ENCODE results near the gene LRRC27. TPM values are rescaled to one million over a fixed set of nuclear protein-coding genes. Genes with fewer than 3 reads are reported as not detected.
"Not testable (repeated sequence)": the region's sequence is repeated elsewhere in the genome, so short reads cannot be mapped to it uniquely, and the experiment has no call there.

LRRC27 gene
- total and polyA plus RNA-seq, 10 donors, result 6.1 to 29.9 (median 16.6) TPM

- H3K4me1 ChIP-seq, result peaks cover 14 to 69% (median 42%) of the 10 kb centered on the region in 6 donors
- intact Hi-C loops (cut with DNase I; ENCODE audit: low total_unique reads), result loop anchor here (5.0 kb wide), 1 partner anchor 251 kb away; no protein-coding TSS in a partner anchor
- no peaks in the 10 kb centered on the region for H3K9me3 ChIP-seq
- H3K27me3 ChIP-seq (replicated peaks in 1 of 7), result no peaks in the 10 kb centered on the region
- TF ChIP-seq POLR2AphosphoS5 (IDR thresholded peaks at IDR 0.05) (peak in 1 of 3 donors; percentile 44), POLR2A (IDR thresholded peaks at IDR 0.05) (no peak)
- peak; percentile 79 for DNase-seq
- no peaks in the 10 kb centered on the region for H3K36me3 ChIP-seq
- 71 to 89% (median 79%) methylated on average over 15 to 18 of the region's 18 CpGs for WGBS, 5 donors
- H3K4me3 ChIP-seq, result no peak overlapping the region
- H3K27ac ChIP-seq, result peak overlapping the region in 7 of 8 donors; percentile 9 to 77 (median 59)
Observed at GRCh38 chr10:132385721-132386418, 53.9 kb downstream of the LRRC27 start.

- intact Hi-C loops (cut with DNase I; ENCODE audit: low total_unique reads), result loop anchor here (5.0 kb wide), 1 partner anchor 251 kb away; no protein-coding TSS in a partner anchor
- 57 to 66% (median 62%) methylated on average over 9 of the region's 9 CpGs for WGBS, 5 donors
- H3K4me3 ChIP-seq, result no peak overlapping the region
- peaks cover 14 to 72% (median 45%) of the 10 kb centered on the region in 6 donors for H3K4me1 ChIP-seq
- peak; percentile 75 for DNase-seq
- no peaks in the 10 kb centered on the region for H3K36me3 ChIP-seq
- no peaks in the 10 kb centered on the region for H3K9me3 ChIP-seq
- H3K27ac ChIP-seq, result peak overlapping the region in 5 of 8 donors; percentile 54 to 77 (median 63)
- no peaks in the 10 kb centered on the region for H3K27me3 ChIP-seq (replicated peaks in 1 of 7)
- TF ChIP-seq POLR2A (IDR thresholded peaks at IDR 0.05), result no peak
- no peak for TF ChIP-seq CTCF (IDR thresholded peaks at IDR 0.05 in 8 of 11, conservative IDR thresholded peaks at IDR 0.05 in 3 of 11)
- no peak for TF ChIP-seq POLR2AphosphoS5 (IDR thresholded peaks at IDR 0.05)
Observed at GRCh38 chr10:132386419-132386831, 54.4 kb downstream of the LRRC27 start.

- DNase-seq, result peak; percentile 70
Observed at GRCh38 chr10:132386896-132387295, 54.9 kb downstream of the LRRC27 start.

GRCh38 chr10:132387764-132388210, 55.8 kb downstream of the LRRC27 start:
- H3K36me3 ChIP-seq, result no peaks in the 10 kb centered on the region
- H3K9me3 ChIP-seq, result no peaks in the 10 kb centered on the region
- peak; percentile 96 for DNase-seq
- peak overlapping the region in 1 of 8 donors; percentile 51 for H3K4me3 ChIP-seq
- 0 to 5% (median 2%) methylated on average over 12 to 26 of the region's 26 CpGs for WGBS, 5 donors
- H3K27me3 ChIP-seq (replicated peaks in 1 of 7), result no peaks in the 10 kb centered on the region
- H3K4me1 ChIP-seq, result peaks cover 14 to 64% (median 42%) of the 10 kb centered on the region in 6 donors
- TF ChIP-seq POLR2AphosphoS5 (IDR thresholded peaks at IDR 0.05) (peak; percentile 68 to 80 (median 73)), CTCF (IDR thresholded peaks at IDR 0.05 in 8 of 11, conservative IDR thresholded peaks at IDR 0.05 in 3 of 11) (peak; percentile 77 to 93 (median 84)), POLR2A (IDR thresholded peaks at IDR 0.05) (no peak)
- intact Hi-C loops (cut with DNase I; ENCODE audit: low total_unique reads), result loop anchor here (5.0 kb wide), 1 partner anchor 250 kb away; no protein-coding TSS in a partner anchor
- peak overlapping the region in 7 of 8 donors; percentile 54 to 77 (median 72) for H3K27ac ChIP-seq

More at GRCh38 chr10:132386896-132387295, 54.9 kb downstream of the LRRC27 start:
- WGBS, 5 donors, result 70 to 88% (median 80%) methylated on average over 1 of the region's 1 CpG; no CpG with 5 or more reads in 1 of the 5 donors
- H3K36me3 ChIP-seq; H3K4me3 ChIP-seq; H3K27me3 ChIP-seq (replicated peaks in 1 of 7); H3K9me3 ChIP-seq: not testable (repeated sequence)
- Histone ChIP-seq H3K4me1 (peaks cover 14 to 71% (median 45%) of the 10 kb centered on the region in 6 donors), H3K27ac (peak overlapping the region in 5 of 8 donors; percentile 54 to 77 (median 63))
- intact Hi-C loops (cut with DNase I; ENCODE audit: low total_unique reads), result loop anchor here (5.0 kb wide), 1 partner anchor 250 kb away; no protein-coding TSS in a partner anchor

Data from spleen (tissue), 11 donors.